Loucy (cell line): ENCODE results near the gene BAD.

ENCODE experiments used
- EZH2phosphoT487 ChIP-seq: fragments of 200-600 bp; IDR thresholded peaks from 2 replicates; pipeline ENCODE4 v1.6.1; 2018; ENCODE audit warnings: antibody characterized with exemption, mild to moderate bottlenecking, moderate library complexity, borderline replicate concordance
- TF ChIP-seq, protein P1 (sequence below): fragments of 200-600 bp; sonication (generic); conservative IDR thresholded peaks from 2 replicates; pipeline ENCODE4 v1.5.1; 2014; ENCODE audit warnings: mild to moderate bottlenecking, antibody characterized with exemption, low read length

GRCh38 chr11:64248578-64248977 is 35.9 kb downstream of the BAD start:
- TF ChIP-seq, protein P1, sequence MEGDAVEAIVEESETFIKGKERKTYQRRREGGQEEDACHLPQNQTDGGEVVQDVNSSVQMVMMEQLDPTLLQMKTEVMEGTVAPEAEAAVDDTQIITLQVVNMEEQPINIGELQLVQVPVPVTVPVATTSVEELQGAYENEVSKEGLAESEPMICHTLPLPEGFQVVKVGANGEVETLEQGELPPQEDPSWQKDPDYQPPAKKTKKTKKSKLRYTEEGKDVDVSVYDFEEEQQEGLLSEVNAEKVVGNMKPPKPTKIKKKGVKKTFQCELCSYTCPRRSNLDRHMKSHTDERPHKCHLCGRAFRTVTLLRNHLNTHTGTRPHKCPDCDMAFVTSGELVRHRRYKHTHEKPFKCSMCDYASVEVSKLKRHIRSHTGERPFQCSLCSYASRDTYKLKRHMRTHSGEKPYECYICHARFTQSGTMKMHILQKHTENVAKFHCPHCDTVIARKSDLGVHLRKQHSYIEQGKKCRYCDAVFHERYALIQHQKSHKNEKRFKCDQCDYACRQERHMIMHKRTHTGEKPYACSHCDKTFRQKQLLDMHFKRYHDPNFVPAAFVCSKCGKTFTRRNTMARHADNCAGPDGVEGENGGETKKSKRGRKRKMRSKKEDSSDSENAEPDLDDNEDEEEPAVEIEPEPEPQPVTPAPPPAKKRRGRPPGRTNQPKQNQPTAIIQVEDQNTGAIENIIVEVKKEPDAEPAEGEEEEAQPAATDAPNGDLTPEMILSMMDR: no peak
- TF ChIP-seq EZH2phosphoT487: no peak
